CD4-positive, alpha-beta T cell treated with Interleukin-6 at 100 ng/mL for 8 hours (primary cell): ENCODE measurements around the gene RPS16.

Experiments
- DNase-seq: peaks from one replicate; pipeline ENCODE4 v3.0.0-alpha.2; 2020; ENCODE audit warnings: mixed read lengths, low spot score

The RPS16 gene

DNA sequence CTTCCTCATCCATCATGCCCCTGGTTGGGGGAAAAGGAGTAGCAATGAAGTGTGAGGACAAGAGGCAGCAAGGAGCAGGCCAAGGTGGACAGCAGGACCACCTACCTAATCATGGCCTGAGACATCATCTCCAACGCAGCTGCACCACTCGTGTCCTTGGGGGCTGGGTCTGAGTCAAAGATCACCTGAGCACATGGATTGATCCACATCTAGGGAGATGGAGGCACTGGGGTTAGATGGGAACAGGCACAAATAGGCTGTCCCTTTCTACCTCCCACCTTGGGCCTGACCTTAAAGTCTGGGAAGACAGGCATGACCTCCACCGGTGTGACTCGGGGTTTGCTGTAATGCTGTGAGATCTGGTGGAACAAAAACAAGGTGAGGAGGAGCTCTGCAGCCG is 47.1 kb downstream of the RPS16 start:
- no peak for DNase-seq

DNA sequence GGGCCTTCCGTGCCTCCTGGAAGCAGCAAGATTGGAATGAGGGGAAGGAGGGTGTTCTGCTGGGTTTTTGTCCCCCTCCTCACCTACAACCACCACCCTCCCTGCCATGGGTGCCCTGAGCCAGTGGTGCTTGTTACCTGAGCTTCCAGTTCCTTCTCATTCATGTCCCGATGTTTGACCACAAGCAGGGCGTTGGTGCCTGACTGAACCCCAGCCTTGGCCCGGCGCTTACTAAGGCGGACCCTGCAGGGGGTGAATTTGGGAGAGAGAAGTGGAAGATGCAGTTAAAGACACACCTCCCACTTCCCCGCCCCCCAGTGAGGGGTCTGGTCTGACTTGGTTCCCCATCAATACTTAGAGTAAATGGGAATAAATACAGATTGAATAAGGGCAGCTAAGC is 49.2 kb downstream of the RPS16 start:
- no peak for DNase-seq

DNA sequence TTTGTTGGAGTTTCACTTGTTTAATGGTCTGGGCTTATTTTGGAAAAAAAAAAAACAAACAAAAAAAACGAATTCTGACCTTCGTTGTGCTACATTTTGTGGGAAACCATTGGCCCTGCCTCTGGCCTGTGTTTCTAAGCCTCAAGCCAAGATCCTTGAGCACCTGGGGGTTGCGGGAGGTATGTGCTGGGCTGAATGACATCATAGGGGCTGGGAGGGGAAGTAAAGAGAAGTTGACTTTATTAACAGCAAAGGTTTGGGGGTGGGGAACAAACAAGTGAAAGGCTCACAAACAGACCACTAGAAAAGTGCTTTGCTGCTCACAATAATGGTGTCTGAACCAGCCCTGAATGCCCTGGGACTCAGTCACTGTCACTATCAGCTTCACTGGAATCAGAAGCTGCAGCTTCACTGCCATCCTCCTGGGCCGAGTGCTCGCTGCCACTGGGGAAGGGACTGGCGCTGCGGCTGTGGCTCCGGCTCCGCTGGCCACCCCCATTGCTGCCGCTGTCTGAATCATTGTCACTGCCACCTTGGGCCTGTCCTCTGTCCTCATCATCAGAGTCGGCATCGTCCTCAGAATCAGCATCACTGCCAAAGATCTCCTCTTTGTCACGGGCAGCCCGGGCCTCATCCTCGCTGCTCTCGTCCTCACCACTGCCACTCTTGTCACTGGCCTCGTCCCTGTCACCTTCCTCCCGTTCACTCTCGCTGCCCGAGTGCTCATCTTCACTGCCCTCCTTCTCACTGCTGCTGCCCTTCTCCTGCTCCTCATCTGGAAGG is 49.9 kb downstream of the RPS16 start:
- no peak for DNase-seq

DNA sequence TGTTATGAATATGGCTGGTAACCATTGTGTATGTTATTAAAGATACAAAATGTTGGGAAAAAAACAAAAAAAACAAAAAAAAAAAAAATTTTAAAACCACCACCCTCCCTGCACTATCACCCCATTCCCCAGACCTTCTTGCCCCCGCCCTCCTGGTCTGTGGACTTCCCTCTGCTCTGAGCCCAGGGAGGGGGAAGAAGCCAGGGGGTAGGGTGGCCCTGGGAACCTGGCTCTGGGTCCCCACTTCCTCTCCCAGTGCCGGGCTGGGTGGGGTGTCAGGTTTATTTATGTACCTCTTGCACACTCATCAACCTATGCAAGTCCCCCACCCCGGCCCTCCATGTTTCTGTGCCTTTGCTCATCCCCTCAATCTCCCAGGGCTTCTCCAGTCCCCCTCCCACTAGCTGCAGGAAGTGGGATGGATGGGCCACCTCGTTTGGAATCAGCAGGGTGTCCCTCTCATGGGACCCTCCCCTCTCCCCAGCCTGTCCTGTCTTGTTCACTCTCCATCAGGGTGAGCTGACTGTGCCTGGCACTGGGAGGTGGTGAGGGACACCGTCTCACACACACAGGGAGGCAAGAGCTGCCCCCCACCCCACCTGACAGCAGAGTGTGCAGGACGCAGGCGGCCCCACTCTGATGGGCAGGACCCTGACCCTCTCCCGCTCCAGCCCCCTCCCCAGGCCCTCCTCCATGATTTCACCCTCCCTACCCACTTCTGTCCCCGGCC is 50.7 kb downstream of the RPS16 start:
- DNase-seq = no peak
